Hepatocyte (in vitro differentiated cells): Measurements from ENCODE around the gene ALKBH1.
"Not testable (repeated sequence)": the region's sequence is repeated elsewhere in the genome, so short reads cannot be mapped to it uniquely, and the experiment has no call there.

Experiments used
- EZH2 ChIP-seq: fragments of 200-600 bp; sonication (generic); IDR thresholded peaks from 2 replicates; pipeline ENCODE4 v1.6.1; 2016; ENCODE audit warnings: antibody characterized with exemption, mild to moderate bottlenecking, borderline replicate concordance
- EZH2phosphoT487 ChIP-seq: fragments of 200-600 bp; sonication (generic); IDR thresholded peaks from one replicate; pipeline ENCODE4 v1.6.1; 2018; ENCODE audit warnings: antibody characterized with exemption, mild to moderate bottlenecking, low read depth, moderate library complexity; ENCODE audit not compliant: unreplicated experiment, severe bottlenecking
- TF ChIP-seq, protein P1 (sequence below): fragments of 200-600 bp; sonication (generic); IDR thresholded peaks from 2 replicates; pipeline ENCODE4 v1.5.1; 2016; ENCODE audit warnings: antibody characterized with exemption, mild to moderate bottlenecking; ENCODE audit not compliant: poor library complexity

DNA sequence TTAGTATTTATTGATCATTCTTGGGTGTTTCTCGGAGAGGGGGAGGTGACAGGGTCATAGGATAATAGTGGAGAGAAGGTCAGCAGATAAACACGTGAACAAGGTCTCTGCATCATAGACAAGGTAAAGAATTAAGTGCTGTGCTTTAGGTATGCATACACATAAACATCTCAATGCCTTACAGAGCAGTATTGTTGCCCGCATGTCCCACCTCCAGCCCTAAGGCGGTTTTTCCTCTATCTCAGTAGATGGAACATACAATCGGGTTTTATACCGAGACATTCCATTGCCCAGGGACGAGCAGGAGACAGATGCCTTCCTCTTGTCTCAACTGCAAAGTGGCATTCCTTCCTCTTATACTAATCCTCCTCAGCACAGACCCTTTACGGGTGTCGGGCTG is 46.3 kb downstream of the ALKBH1 start:
- TF ChIP-seq, protein P1, sequence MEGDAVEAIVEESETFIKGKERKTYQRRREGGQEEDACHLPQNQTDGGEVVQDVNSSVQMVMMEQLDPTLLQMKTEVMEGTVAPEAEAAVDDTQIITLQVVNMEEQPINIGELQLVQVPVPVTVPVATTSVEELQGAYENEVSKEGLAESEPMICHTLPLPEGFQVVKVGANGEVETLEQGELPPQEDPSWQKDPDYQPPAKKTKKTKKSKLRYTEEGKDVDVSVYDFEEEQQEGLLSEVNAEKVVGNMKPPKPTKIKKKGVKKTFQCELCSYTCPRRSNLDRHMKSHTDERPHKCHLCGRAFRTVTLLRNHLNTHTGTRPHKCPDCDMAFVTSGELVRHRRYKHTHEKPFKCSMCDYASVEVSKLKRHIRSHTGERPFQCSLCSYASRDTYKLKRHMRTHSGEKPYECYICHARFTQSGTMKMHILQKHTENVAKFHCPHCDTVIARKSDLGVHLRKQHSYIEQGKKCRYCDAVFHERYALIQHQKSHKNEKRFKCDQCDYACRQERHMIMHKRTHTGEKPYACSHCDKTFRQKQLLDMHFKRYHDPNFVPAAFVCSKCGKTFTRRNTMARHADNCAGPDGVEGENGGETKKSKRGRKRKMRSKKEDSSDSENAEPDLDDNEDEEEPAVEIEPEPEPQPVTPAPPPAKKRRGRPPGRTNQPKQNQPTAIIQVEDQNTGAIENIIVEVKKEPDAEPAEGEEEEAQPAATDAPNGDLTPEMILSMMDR, result not testable (repeated sequence)
- TF ChIP-seq EZH2, EZH2phosphoT487: not testable (repeated sequence)
